ENCODE measurements around the gene C16orf96.

GRCh38 chr16:4532238-4532637 lies 23.9 kb upstream of the C16orf96 start:
- TF ChIP-seq CTCF (IDR thresholded peaks at IDR 0.05) (no peak), POLR2A (IDR thresholded peaks at IDR 0.05) (no peak)
